GM19025 (cell line): ENCODE data around the gene STARD5.

Experiments used
- ATAC-seq: cut with Tn5 transposase; IDR thresholded peaks from one replicate; pipeline ENCODE4 v1.9.1; 2021; ENCODE audit warnings: mild to moderate bottlenecking, low read depth, moderate library complexity; ENCODE audit not compliant: unreplicated experiment

Gene STARD5

GRCh38 chr15:81296186-81296585 lies 27.8 kb downstream of the STARD5 start:
- no peak for ATAC-seq

- no peak for ATAC-seq
These were observed 28.3 kb downstream of the STARD5 start for GRCh38 chr15:81295486-81296121.

- no peak for ATAC-seq
These were observed 29.4 kb downstream of the STARD5 start for GRCh38 chr15:81294516-81294880.

- peak; percentile 61 for ATAC-seq
These were observed 30.0 kb downstream of the STARD5 start for GRCh38 chr15:81293728-81294515.

GRCh38 chr15:81292523-81293001 lies 31.4 kb downstream of the STARD5 start:
- ATAC-seq: peak; percentile 27

GRCh38 chr15:81291916-81292522 lies 31.9 kb downstream of the STARD5 start:
- ATAC-seq: no peak

- no peak for ATAC-seq
These were observed 34.0 kb downstream of the STARD5 start for GRCh38 chr15:81289910-81290309.

GRCh38 chr15:81288616-81289015 lies 35.3 kb downstream of the STARD5 start:
- no peak for ATAC-seq

- ATAC-seq: no peak
These were observed 35.9 kb downstream of the STARD5 start for GRCh38 chr15:81288040-81288439.

- no peak for ATAC-seq
These were observed 37.3 kb downstream of the STARD5 start for GRCh38 chr15:81286621-81287121.

GRCh38 chr15:81285461-81285860 lies 38.5 kb downstream of the STARD5 start:
- ATAC-seq: no peak

GRCh38 chr15:81284256-81285031 lies 39.5 kb downstream of the STARD5 start:
- ATAC-seq: no peak

- no peak for ATAC-seq
These were observed 41.0 kb downstream of the STARD5 start for GRCh38 chr15:81282911-81283310.

GRCh38 chr15:81282606-81282895 lies 41.4 kb downstream of the STARD5 start:
- no peak for ATAC-seq

GRCh38 chr15:81281766-81282605 lies 42.0 kb downstream of the STARD5 start:
- no peak for ATAC-seq

- ATAC-seq: no peak
These were observed 42.5 kb downstream of the STARD5 start for GRCh38 chr15:81281456-81281735.

- no peak for ATAC-seq
These were observed 43.1 kb downstream of the STARD5 start for GRCh38 chr15:81280696-81281455.

GRCh38 chr15:81279621-81280485 lies 44.1 kb downstream of the STARD5 start:
- no peak for ATAC-seq
